OCI-LY1 (cell line): ENCODE measurements around the gene SELENOK.

Experiments
- EZH2 ChIP-seq: fragments of 200-600 bp; sonication (generic), shearing (Covaris generic); IDR thresholded peaks from 2 replicates; pipeline ENCODE4 v1.8.0; 2017; ENCODE audit warnings: borderline replicate concordance, mixed run types, mild to moderate bottlenecking, antibody characterized with exemption, low read length, moderate library complexity, mixed read lengths
- TF ChIP-seq, protein P1 (sequence below): fragments of 200-600 bp; sonication (generic), shearing (Covaris generic); IDR thresholded peaks from 2 replicates; pipeline ENCODE4 v1.5.1; 2017; ENCODE audit warnings: mild to moderate bottlenecking, antibody characterized with exemption, low read length, moderate library complexity, mixed read lengths

DNA sequence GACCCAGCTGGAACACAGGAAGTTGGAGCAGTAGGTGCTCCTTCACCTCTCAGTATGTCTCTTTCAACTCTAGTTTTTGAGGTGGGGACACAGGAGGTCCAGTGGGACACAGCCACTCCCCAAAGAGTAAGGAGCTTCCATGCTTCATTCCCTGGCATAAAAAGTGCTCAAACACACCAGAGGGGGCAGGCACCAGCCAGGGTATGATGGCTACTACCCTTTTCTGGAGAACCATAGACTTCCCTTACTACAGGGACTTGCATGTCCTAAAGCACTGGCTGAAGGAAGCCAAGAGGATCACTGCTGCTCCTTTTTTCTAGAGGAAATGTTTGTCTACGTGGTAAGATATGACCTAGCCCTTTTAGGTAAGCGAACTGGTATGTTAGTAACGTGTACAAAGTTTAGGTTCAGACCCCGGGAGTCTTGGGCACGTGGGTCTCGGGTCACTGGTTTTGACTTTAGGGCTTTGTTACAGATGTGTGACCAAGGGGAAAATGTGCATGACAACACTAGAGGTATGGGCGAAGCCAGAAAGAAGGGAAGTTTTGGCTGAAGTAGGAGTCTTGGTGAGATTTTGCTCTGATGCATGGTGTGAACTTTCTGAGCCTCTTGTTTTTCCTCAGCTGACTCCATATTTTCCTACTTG lies 33.4 kb downstream of the SELENOK start:
- no peak for TF ChIP-seq EZH2
- TF ChIP-seq, protein P1, sequence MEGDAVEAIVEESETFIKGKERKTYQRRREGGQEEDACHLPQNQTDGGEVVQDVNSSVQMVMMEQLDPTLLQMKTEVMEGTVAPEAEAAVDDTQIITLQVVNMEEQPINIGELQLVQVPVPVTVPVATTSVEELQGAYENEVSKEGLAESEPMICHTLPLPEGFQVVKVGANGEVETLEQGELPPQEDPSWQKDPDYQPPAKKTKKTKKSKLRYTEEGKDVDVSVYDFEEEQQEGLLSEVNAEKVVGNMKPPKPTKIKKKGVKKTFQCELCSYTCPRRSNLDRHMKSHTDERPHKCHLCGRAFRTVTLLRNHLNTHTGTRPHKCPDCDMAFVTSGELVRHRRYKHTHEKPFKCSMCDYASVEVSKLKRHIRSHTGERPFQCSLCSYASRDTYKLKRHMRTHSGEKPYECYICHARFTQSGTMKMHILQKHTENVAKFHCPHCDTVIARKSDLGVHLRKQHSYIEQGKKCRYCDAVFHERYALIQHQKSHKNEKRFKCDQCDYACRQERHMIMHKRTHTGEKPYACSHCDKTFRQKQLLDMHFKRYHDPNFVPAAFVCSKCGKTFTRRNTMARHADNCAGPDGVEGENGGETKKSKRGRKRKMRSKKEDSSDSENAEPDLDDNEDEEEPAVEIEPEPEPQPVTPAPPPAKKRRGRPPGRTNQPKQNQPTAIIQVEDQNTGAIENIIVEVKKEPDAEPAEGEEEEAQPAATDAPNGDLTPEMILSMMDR: 0 out of 2 replicates have a peak, but pooled peaks have one; percentile 8
